PFSK-1 (cell line): ENCODE results near the gene SPIN1.

Experiments used
- FOXP2 ChIP-seq: optimal IDR thresholded peaks from 2 replicates; pipeline ENCODE3; 2011; ENCODE audit warnings: borderline replicate concordance, control low read depth, inconsistent platforms; ENCODE audit not compliant: insufficient read depth; ENCODE audit errors: extremely low read length, extremely low read depth
- POLR2AphosphoS5 ChIP-seq: IDR thresholded peaks from 2 replicates; pipeline ENCODE4 v1.6.1; 2012; ENCODE audit warnings: low read depth, mild to moderate bottlenecking, control low read depth, low read length, moderate library complexity
- REST ChIP-seq, 2 experiments: IDR thresholded peaks; 2 replicates each; pipeline versions ENCODE4 v1.6.1 to v1.8.0; 2011 to 2012; ENCODE audit warnings: low read depth in 2 of 2, low read length in 2 of 2, control low read depth in 1 of 2, inconsistent platforms in 1 of 2, mild to moderate bottlenecking in 1 of 2, moderate library complexity in 1 of 2; ENCODE audit not compliant: insufficient read depth in 1 of 2
- TAF1 ChIP-seq: IDR thresholded peaks from 2 replicates; pipeline ENCODE4 v1.6.1; 2012; ENCODE audit warnings: low read length, control low read depth, borderline replicate concordance; ENCODE audit not compliant: insufficient read depth

GRCh38 chr9:88436379-88436778, 48.1 kb downstream of the SPIN1 start:
- TF ChIP-seq REST (IDR thresholded peaks at IDR 0.05; ENCODE audit: insufficient read depth in 1 of 2, low read depth in 2 of 2, low read length in 2 of 2) (no peak), FOXP2 (no peak), TAF1 (no peak), POLR2AphosphoS5 (no peak)
